Thyroid gland (tissue), 4 donors: Measurements from ENCODE around the gene CROT.

Experiments used
- POLR2A ChIP-seq, 2 donors: fragments of 450-650 bp; IDR thresholded peaks; one replicate each; pipeline ENCODE4 v1.6.1; 2017; ENCODE audit warnings: antibody characterized with exemption in 2 of 2, mild to moderate bottlenecking in 2 of 2, moderate library complexity in 1 of 2
- TF ChIP-seq, protein P1 (sequence below), 6 experiments: fragments of 200-600 bp in 3 of 6; fragments of 450-650 bp in 3 of 6; sonication (generic) in 3 of 6; IDR thresholded peaks; one replicate each; pipeline ENCODE4 v1.5.1; 2016 to 2019; ENCODE audit warnings: antibody characterized with exemption in 6 of 6, mild to moderate bottlenecking in 2 of 6, inconsistent platforms in 1 of 6, moderate library complexity in 1 of 6

DNA sequence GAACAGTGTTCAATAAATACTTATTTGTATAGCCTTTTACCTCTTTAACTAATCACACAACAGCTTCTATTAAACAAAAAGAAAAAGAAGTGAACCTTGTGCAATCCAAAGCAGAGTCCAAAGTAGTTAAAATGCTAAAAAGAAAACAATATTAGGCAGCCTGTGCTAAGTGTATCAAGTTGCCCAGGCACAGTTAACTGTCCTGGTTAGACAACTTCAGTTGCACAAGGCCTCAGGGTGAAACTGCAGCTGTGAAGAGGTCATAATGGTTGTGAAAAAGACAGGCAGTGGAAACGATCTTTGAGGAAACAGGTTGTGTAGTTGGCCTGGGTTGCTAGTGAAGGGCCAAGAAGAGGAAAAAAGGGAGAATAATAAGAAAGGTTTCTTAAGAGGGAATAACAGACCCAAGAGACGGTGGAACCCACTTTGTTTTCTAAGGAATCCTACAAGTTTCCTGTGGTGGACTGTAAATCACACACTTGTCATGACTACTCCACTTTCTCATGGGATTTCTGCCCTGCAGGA lies 6.0 kb upstream of the CROT start:
- TF ChIP-seq, protein P1, sequence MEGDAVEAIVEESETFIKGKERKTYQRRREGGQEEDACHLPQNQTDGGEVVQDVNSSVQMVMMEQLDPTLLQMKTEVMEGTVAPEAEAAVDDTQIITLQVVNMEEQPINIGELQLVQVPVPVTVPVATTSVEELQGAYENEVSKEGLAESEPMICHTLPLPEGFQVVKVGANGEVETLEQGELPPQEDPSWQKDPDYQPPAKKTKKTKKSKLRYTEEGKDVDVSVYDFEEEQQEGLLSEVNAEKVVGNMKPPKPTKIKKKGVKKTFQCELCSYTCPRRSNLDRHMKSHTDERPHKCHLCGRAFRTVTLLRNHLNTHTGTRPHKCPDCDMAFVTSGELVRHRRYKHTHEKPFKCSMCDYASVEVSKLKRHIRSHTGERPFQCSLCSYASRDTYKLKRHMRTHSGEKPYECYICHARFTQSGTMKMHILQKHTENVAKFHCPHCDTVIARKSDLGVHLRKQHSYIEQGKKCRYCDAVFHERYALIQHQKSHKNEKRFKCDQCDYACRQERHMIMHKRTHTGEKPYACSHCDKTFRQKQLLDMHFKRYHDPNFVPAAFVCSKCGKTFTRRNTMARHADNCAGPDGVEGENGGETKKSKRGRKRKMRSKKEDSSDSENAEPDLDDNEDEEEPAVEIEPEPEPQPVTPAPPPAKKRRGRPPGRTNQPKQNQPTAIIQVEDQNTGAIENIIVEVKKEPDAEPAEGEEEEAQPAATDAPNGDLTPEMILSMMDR (IDR thresholded peaks at IDR 0.05) = no peak
- no peak for TF ChIP-seq POLR2A (IDR thresholded peaks at IDR 0.05)
